GM18870 (cell line): ENCODE measurements around the gene CCNA1.

ENCODE experiments used
- ATAC-seq: cut with Tn5 transposase; IDR thresholded peaks from one replicate; pipeline ENCODE4 v1.9.1; 2021; ENCODE audit warnings: moderate library complexity; ENCODE audit not compliant: unreplicated experiment

The CCNA1 gene

GRCh38 chr13:36432106-36432544 is at the start of gene CCNA1:
TSS of gene CCNA1 (plus strand) at chr13:36432495. CDS start at chr13:36433057, 562 bp downstream.
- ATAC-seq = no peak

- ATAC-seq = no peak
Observed at GRCh38 chr13:36385489-36385888, 46.8 kb upstream of the CCNA1 start.

- ATAC-seq = peak; percentile 64
Observed at GRCh38 chr13:36395280-36395679, 37.0 kb upstream of the CCNA1 start.

- ATAC-seq = no peak
Observed at GRCh38 chr13:36405151-36405550, 27.1 kb upstream of the CCNA1 start.

GRCh38 chr13:36412736-36413135 is 19.6 kb upstream of the CCNA1 start:
- ATAC-seq = no peak

GRCh38 chr13:36413161-36413560 is 19.1 kb upstream of the CCNA1 start:
- ATAC-seq = no peak

- ATAC-seq = no peak
Observed at GRCh38 chr13:36414461-36414860, 17.8 kb upstream of the CCNA1 start.

GRCh38 chr13:36417331-36417730 is 15.0 kb upstream of the CCNA1 start:
- ATAC-seq = no peak

- peak; percentile 95 for ATAC-seq
Observed at GRCh38 chr13:36418022-36418805, 14.1 kb upstream of the CCNA1 start.

- peak; percentile 65 for ATAC-seq
Observed at GRCh38 chr13:36420437-36420891, 11.8 kb upstream of the CCNA1 start.

GRCh38 chr13:36421447-36421846 is 10.8 kb upstream of the CCNA1 start:
- ATAC-seq = no peak

GRCh38 chr13:36428086-36428485 is 4.2 kb upstream of the CCNA1 start:
- no peak for ATAC-seq

- no peak for ATAC-seq
Observed at GRCh38 chr13:36430247-36431203, 1.8 kb upstream of the CCNA1 start.

GRCh38 chr13:36431204-36432105 is 840 bp upstream of the CCNA1 start:
- no peak for ATAC-seq

- no peak for ATAC-seq
Observed at GRCh38 chr13:36436811-36437210, 4.5 kb downstream of the CCNA1 start.

GRCh38 chr13:36438594-36439483 is 6.5 kb downstream of the CCNA1 start:
- ATAC-seq = no peak

- no peak for ATAC-seq
Observed at GRCh38 chr13:36445278-36445677, 13.0 kb downstream of the CCNA1 start.

- no peak for ATAC-seq
Observed at GRCh38 chr13:36445891-36446351, 13.6 kb downstream of the CCNA1 start.

- no peak for ATAC-seq
Observed at GRCh38 chr13:36447501-36447900, 15.2 kb downstream of the CCNA1 start.
